ENCODE measurements around the gene NUMB.

- TF ChIP-seq POLR2A (IDR thresholded peaks at IDR 0.05), result no peak
- TF ChIP-seq CTCF (IDR thresholded peaks at IDR 0.05), result no peak
Measured at GRCh38 chr14:73290279-73290678, 168.1 kb downstream of the NUMB start.

All from adrenal gland (tissue), 5 donors.